OCI-LY1 (cell line): Measurements from ENCODE around the gene ARFGAP1.

Experiments used
- H2AFZ ChIP-seq: fragments of 200-600 bp; sonication (generic), shearing (Covaris generic); 2 replicates; pipeline ENCODE4 v1.6.0; 2014; ENCODE audit warnings: antibody characterized with exemption, mild to moderate bottlenecking, low read length
- H3F3A ChIP-seq: fragments of 200-600 bp; sonication (generic), shearing (Covaris generic); 2 replicates; pipeline ENCODE4 v1.6.0; 2014; ENCODE audit warnings: mild to moderate bottlenecking, antibody characterized with exemption, low read length, moderate library complexity; ENCODE audit not compliant: insufficient read depth
- H3K27ac ChIP-seq: fragments of 200-600 bp; sonication (generic); 2 replicates; pipeline ENCODE4 v1.5.1; 2014; ENCODE audit warnings: low read length, mixed run types, mild to moderate bottlenecking, low read depth; ENCODE audit not compliant: poor library complexity, severe bottlenecking
- H3K27me3 ChIP-seq: fragments of 200-600 bp; sonication (generic); 2 replicates; pipeline ENCODE4 v1.6.0; 2014; ENCODE audit warnings: antibody characterized with exemption, mild to moderate bottlenecking, low read length, moderate library complexity; ENCODE audit not compliant: insufficient read depth
- H3K36me3 ChIP-seq: fragments of 200-600 bp; sonication (generic); 2 replicates; pipeline ENCODE4 v1.6.1; 2014; ENCODE audit warnings: mild to moderate bottlenecking, antibody characterized with exemption, low read length, moderate library complexity, mixed read lengths; ENCODE audit not compliant: insufficient read depth
- H3K4me1 ChIP-seq: fragments of 200-600 bp; sonication (generic); 2 replicates; pipeline ENCODE4 v1.5.1; 2014; ENCODE audit warnings: mild to moderate bottlenecking, low read length, moderate library complexity; ENCODE audit not compliant: insufficient read depth, severe bottlenecking
- H3K4me2 ChIP-seq: fragments of 200-600 bp; sonication (generic), shearing (Covaris generic); 2 replicates; pipeline ENCODE4 v1.6.1; 2014; ENCODE audit warnings: low read length
- H3K4me3 ChIP-seq: fragments of 200-600 bp; sonication (generic); 2 replicates; pipeline ENCODE4 v1.5.1; 2014; ENCODE audit warnings: low read length, low read depth, mild to moderate bottlenecking, mixed read lengths; ENCODE audit not compliant: poor library complexity, severe bottlenecking
- H3K79me2 ChIP-seq: fragments of 200-600 bp; shearing (Covaris generic); 2 replicates; pipeline ENCODE4 v1.6.1; 2016; ENCODE audit warnings: mixed run types, low read length, mixed read lengths; ENCODE audit not compliant: insufficient read depth
- H3K9ac ChIP-seq: fragments of 200-600 bp; sonication (generic), shearing (Covaris generic); 2 replicates; pipeline ENCODE4 v1.6.1; 2014; ENCODE audit warnings: mild to moderate bottlenecking, low read length, mixed read lengths
- H3K9me2 ChIP-seq: fragments of 200-600 bp; sonication (generic), shearing (Covaris generic); 2 replicates; pipeline ENCODE4 v1.6.1; 2014; ENCODE audit warnings: low read depth, mild to moderate bottlenecking, low read length, mixed read lengths
- H3K9me3 ChIP-seq: fragments of 200-600 bp; shearing (Covaris generic); 2 replicates; pipeline ENCODE4 v1.6.1; 2014; ENCODE audit warnings: low read length, mixed read lengths
- H4K20me1 ChIP-seq: fragments of 200-600 bp; sonication (generic), shearing (Covaris generic); 2 replicates; pipeline ENCODE4 v1.6.0; 2016; ENCODE audit warnings: mild to moderate bottlenecking, low read length; ENCODE audit not compliant: insufficient read depth
- CTCF ChIP-seq: fragments of 200-600 bp; sonication (generic), shearing (Covaris generic); IDR thresholded peaks from 2 replicates; pipeline ENCODE4 v1.5.1; 2017; ENCODE audit warnings: mild to moderate bottlenecking, antibody characterized with exemption, low read length, moderate library complexity, mixed read lengths
- EZH2 ChIP-seq: fragments of 200-600 bp; sonication (generic), shearing (Covaris generic); IDR thresholded peaks from 2 replicates; pipeline ENCODE4 v1.8.0; 2017; ENCODE audit warnings: borderline replicate concordance, mixed run types, mild to moderate bottlenecking, antibody characterized with exemption, low read length, moderate library complexity, mixed read lengths

Gene ARFGAP1

GRCh38 chr20:63243604-63244247 lies 28.9 kb upstream of the ARFGAP1 start:
- H3F3A ChIP-seq = no peaks in the 10 kb centered on the region
- TF ChIP-seq EZH2 (no peak), CTCF (no peak)
- H3K27ac ChIP-seq = no peak overlapping the region
- H3K4me1 ChIP-seq = no peaks in the 10 kb centered on the region
- no peaks in the 10 kb centered on the region for H3K79me2 ChIP-seq
- H3K4me2 ChIP-seq = no peak overlapping the region
- H3K4me3 ChIP-seq = no peak overlapping the region
- H3K9ac ChIP-seq = no peak overlapping the region
- no peak overlapping the region for H2AFZ ChIP-seq
- H3K27me3 ChIP-seq = peaks cover 4% of the 10 kb centered on the region; the same call in 1 of the 2 replicates
- no peaks in the 10 kb centered on the region for H3K9me2 ChIP-seq
- H3K9me3 ChIP-seq = no peaks in the 10 kb centered on the region
- no peaks in the 10 kb centered on the region for H4K20me1 ChIP-seq
- no peaks in the 10 kb centered on the region for H3K36me3 ChIP-seq

GRCh38 chr20:63244468-63244867 lies 28.1 kb upstream of the ARFGAP1 start:
- H3K36me3 ChIP-seq = no peaks in the 10 kb centered on the region
- no peak overlapping the region for H3K4me3 ChIP-seq
- TF ChIP-seq CTCF (no peak), EZH2 (no peak)
- no peaks in the 10 kb centered on the region for H3K79me2 ChIP-seq
- H3K9me2 ChIP-seq = no peaks in the 10 kb centered on the region
- peaks cover 4% of the 10 kb centered on the region; the same call in 1 of the 2 replicates for H3K27me3 ChIP-seq
- H3K4me1 ChIP-seq = no peaks in the 10 kb centered on the region
- no peak overlapping the region for H3K27ac ChIP-seq
- H3K4me2 ChIP-seq = no peak overlapping the region
- no peak overlapping the region for H2AFZ ChIP-seq
- no peaks in the 10 kb centered on the region for H3K9me3 ChIP-seq
- no peaks in the 10 kb centered on the region for H4K20me1 ChIP-seq
- H3K9ac ChIP-seq = no peak overlapping the region
- H3F3A ChIP-seq = no peaks in the 10 kb centered on the region

DNA sequence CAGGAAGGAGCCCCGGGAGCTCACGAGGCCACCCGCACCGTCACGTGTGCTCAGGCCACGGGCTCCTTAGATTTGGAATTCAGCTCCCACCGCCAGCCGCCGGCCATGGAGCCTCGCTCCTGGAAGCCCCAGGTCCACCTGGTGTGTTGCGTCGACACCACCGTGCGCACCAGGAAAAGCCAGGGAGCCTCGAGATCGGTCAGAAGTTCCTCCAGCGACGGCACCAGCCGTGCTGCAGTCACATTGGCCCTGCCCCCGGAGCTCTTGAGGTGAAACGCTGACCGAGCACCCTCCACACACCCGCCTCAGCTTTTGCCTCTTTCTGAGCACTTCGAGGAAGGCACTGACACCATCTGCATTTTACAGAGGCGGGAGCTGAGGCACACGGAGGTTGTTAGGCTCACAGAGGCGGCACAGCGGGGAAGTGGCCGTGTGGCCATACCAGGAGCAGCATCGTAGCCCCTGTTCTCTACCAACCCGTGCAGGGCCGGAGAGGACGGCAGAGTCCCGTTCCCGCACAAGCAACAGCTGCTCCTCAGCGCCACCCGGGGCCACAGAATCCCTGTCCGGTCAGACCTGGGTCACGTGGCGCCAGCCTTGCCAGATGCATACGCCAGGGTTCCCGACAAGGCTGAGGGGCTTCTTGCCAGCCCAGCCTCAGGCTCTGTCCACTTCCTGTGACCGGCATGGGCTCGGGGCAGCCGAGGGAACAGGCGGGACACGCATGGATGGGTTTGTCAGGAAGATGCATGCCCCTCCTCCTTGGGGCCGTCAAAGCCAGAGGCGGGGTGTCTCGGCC lies 25.9 kb upstream of the ARFGAP1 start:
- no peak overlapping the region for H3K27ac ChIP-seq
- no peak overlapping the region for H2AFZ ChIP-seq
- no peaks in the 10 kb centered on the region for H3K79me2 ChIP-seq
- no peak overlapping the region for H3K4me2 ChIP-seq
- H4K20me1 ChIP-seq = no peaks in the 10 kb centered on the region
- H3F3A ChIP-seq = no peaks in the 10 kb centered on the region
- no peak overlapping the region for H3K9ac ChIP-seq
- no peak for TF ChIP-seq EZH2
- no peak for TF ChIP-seq CTCF
- no peaks in the 10 kb centered on the region for H3K36me3 ChIP-seq
- H3K27me3 ChIP-seq = peaks cover 4% of the 10 kb centered on the region; the same call in 1 of the 2 replicates
- no peaks in the 10 kb centered on the region for H3K9me3 ChIP-seq
- no peak overlapping the region for H3K4me3 ChIP-seq
- no peaks in the 10 kb centered on the region for H3K4me1 ChIP-seq
- H3K9me2 ChIP-seq = no peaks in the 10 kb centered on the region
